Neuron (in vitro differentiated cells): ENCODE data around the gene DCDC2.
"Not testable (repeated sequence)": the region's sequence is repeated elsewhere in the genome, so short reads cannot be mapped to it uniquely, and the experiment has no call there.

Experiments
- H2AFZ ChIP-seq: one replicate; pipeline ENCODE4 v1.6.1; 2013; ENCODE audit warnings: low read depth, mild to moderate bottlenecking, inconsistent platforms, low read length, moderate library complexity
- H3K27me3 ChIP-seq: one replicate; pipeline ENCODE4 v1.6.1; 2013; ENCODE audit warnings: low read length; ENCODE audit not compliant: insufficient read depth
- H3K36me3 ChIP-seq: one replicate; pipeline ENCODE4 v1.6.1; 2013; ENCODE audit warnings: low read length; ENCODE audit not compliant: insufficient read depth
- H3K4me1 ChIP-seq: one replicate; pipeline ENCODE4 v1.6.1; 2013; ENCODE audit warnings: low read length; ENCODE audit not compliant: insufficient read depth
- H3K4me3 ChIP-seq: 2 replicates; pipeline ENCODE4 v1.5.1; 2013; ENCODE audit warnings: mild to moderate bottlenecking, low read length, moderate library complexity
- H3K9me3 ChIP-seq: one replicate; pipeline ENCODE4 v1.6.1; 2013; ENCODE audit warnings: low read length

The DCDC2 gene

GRCh38 chr6:24229696-24230405 is 128.0 kb downstream of the DCDC2 start:
- Histone ChIP-seq H3K4me3 (no peak overlapping the region), H3K4me1 (peaks cover 8% of the 10 kb centered on the region), H2AFZ (no peak overlapping the region), H3K27me3 (no peaks in the 10 kb centered on the region), H3K36me3 (no peaks in the 10 kb centered on the region), H3K9me3 (no peaks in the 10 kb centered on the region)

GRCh38 chr6:24228681-24229255 is 129.1 kb downstream of the DCDC2 start:
- no peaks in the 10 kb centered on the region for H3K9me3 ChIP-seq
- peaks cover 8% of the 10 kb centered on the region for H3K4me1 ChIP-seq
- no peak overlapping the region for H2AFZ ChIP-seq
- H3K27me3 ChIP-seq, result no peaks in the 10 kb centered on the region
- no peak overlapping the region for H3K4me3 ChIP-seq
- H3K36me3 ChIP-seq, result no peaks in the 10 kb centered on the region

- Histone ChIP-seq H3K4me1 (peaks cover 8% of the 10 kb centered on the region), H3K27me3 (no peaks in the 10 kb centered on the region), H2AFZ (no peak overlapping the region), H3K36me3 (no peaks in the 10 kb centered on the region), H3K4me3 (no peak overlapping the region), H3K9me3 (no peaks in the 10 kb centered on the region)
Measured at GRCh38 chr6:24228123-24228522, 129.7 kb downstream of the DCDC2 start.

GRCh38 chr6:24227556-24227955 is 130.3 kb downstream of the DCDC2 start:
- Histone ChIP-seq H3K36me3 (no peaks in the 10 kb centered on the region), H3K9me3 (no peaks in the 10 kb centered on the region), H3K4me3 (no peak overlapping the region), H3K27me3 (no peaks in the 10 kb centered on the region), H3K4me1 (peaks cover 8% of the 10 kb centered on the region), H2AFZ (no peak overlapping the region)

DNA sequence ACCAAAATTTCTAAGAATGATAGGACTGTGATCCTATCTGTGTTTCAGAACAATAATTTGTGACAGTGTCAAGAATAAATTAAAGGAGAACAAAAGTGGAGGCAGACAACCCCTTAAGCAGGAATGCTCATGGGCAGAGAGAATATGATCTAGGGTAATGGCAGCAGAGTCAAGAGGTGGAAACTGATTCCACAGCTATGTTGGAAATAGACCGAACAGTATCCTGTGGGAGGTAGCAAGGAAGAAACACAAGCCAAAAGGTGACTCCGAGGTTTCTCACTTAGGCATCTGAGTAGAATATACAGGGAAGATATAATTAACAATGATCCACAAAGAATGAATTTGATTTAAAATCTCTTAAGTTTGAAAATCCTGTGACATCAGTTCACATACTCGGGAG is 131.3 kb downstream of the DCDC2 start:
- H3K9me3 ChIP-seq, result no peaks in the 10 kb centered on the region
- no peaks in the 10 kb centered on the region for H3K36me3 ChIP-seq
- H3K27me3 ChIP-seq, result no peaks in the 10 kb centered on the region
- H2AFZ ChIP-seq, result no peak overlapping the region
- H3K4me1 ChIP-seq, result peaks cover 8% of the 10 kb centered on the region
- no peak overlapping the region for H3K4me3 ChIP-seq

DNA sequence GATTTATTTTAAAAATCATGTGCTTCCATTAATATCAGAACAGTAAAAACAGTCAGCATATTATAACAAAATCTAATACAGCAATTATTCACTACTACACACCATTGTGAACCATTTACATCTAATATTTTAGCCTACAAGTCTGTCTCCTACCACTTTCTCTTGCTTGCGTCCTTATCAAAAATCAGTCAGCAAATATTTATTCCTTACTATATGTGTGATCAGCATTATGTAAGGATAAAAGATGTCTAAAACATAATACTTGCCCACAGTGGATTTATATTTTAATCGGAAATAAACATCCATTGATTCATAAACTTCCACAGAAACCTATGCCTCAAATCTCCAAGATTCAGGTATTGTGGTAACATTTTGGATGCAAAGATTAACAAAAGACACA is 132.0 kb downstream of the DCDC2 start:
- Histone ChIP-seq H3K4me3 (no peak overlapping the region), H3K9me3 (no peaks in the 10 kb centered on the region), H3K27me3 (no peaks in the 10 kb centered on the region), H3K36me3 (no peaks in the 10 kb centered on the region), H3K4me1 (peaks cover 8% of the 10 kb centered on the region), H2AFZ (no peak overlapping the region)

- Histone ChIP-seq H2AFZ (no peak overlapping the region), H3K36me3 (no peaks in the 10 kb centered on the region), H3K9me3 (no peaks in the 10 kb centered on the region), H3K27me3 (no peaks in the 10 kb centered on the region), H3K4me3 (no peak overlapping the region), H3K4me1 (peaks cover 3% of the 10 kb centered on the region)
Measured at GRCh38 chr6:24223115-24223919, 134.5 kb downstream of the DCDC2 start.

GRCh38 chr6:24219670-24220069 is 138.2 kb downstream of the DCDC2 start:
- Histone ChIP-seq H3K9me3 (no peaks in the 10 kb centered on the region), H3K4me1 (no peaks in the 10 kb centered on the region), H3K4me3 (no peak overlapping the region), H3K27me3 (no peaks in the 10 kb centered on the region), H3K36me3 (no peaks in the 10 kb centered on the region), H2AFZ (no peak overlapping the region)

DNA sequence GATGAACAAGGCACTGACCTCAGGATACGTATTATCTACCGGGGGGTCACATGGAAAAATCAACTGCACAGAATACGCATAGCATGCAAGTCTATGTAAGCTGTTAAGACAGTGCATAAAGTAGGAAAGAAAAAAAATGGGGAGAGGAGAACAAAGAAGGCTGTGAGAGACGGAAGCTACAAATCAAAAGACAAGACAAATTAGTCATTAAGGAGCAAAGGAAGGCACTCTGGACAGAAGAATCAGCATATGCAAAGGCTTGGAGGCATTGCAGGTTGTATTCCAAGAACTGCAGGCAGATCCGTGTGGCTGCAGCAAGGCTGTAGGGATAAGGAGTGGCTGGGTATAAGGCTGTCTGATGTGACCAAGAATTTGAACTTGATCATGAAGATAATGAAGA is 142.9 kb downstream of the DCDC2 start:
- no peak overlapping the region for H2AFZ ChIP-seq
- H3K9me3 ChIP-seq, result no peaks in the 10 kb centered on the region
- H3K4me1 ChIP-seq, result no peaks in the 10 kb centered on the region
- no peak overlapping the region for H3K4me3 ChIP-seq
- H3K36me3 ChIP-seq, result no peaks in the 10 kb centered on the region
- no peaks in the 10 kb centered on the region for H3K27me3 ChIP-seq

DNA sequence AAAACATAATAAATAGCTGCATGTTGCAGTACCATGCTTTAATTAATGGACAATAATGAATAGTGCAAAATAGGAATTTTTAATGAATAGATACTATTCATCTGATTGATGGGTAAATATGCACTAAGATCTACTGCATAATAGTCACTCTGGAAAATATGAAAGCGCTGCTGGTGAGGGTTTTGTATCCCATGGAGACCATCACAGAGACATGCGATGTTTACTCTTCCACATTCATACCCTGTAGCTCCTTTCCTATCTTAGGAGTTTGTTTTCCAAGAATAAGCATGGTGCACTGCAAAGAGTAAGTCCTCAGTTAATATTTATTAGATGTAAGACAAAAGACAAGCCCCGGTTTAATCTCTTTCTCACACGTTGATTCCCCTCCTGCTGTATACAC is 150.4 kb downstream of the DCDC2 start:
- H3K4me3 ChIP-seq, result no peak overlapping the region
- H3K4me1 ChIP-seq, result no peaks in the 10 kb centered on the region
- no peaks in the 10 kb centered on the region for H3K36me3 ChIP-seq
- no peak overlapping the region for H2AFZ ChIP-seq
- H3K27me3 ChIP-seq, result no peaks in the 10 kb centered on the region
- no peaks in the 10 kb centered on the region for H3K9me3 ChIP-seq

GRCh38 chr6:24205020-24205492 is 152.8 kb downstream of the DCDC2 start:
- Histone ChIP-seq H3K4me1 (no peaks in the 10 kb centered on the region), H3K27me3 (no peaks in the 10 kb centered on the region), H2AFZ (no peak overlapping the region), H3K36me3 (no peaks in the 10 kb centered on the region), H3K9me3 (no peaks in the 10 kb centered on the region), H3K4me3 (no peak overlapping the region)

GRCh38 chr6:24204113-24204512 is 153.7 kb downstream of the DCDC2 start:
- not testable (repeated sequence) for H3K4me3 ChIP-seq, H3K9me3 ChIP-seq, H2AFZ ChIP-seq, H3K4me1 ChIP-seq, H3K27me3 ChIP-seq, H3K36me3 ChIP-seq

DNA sequence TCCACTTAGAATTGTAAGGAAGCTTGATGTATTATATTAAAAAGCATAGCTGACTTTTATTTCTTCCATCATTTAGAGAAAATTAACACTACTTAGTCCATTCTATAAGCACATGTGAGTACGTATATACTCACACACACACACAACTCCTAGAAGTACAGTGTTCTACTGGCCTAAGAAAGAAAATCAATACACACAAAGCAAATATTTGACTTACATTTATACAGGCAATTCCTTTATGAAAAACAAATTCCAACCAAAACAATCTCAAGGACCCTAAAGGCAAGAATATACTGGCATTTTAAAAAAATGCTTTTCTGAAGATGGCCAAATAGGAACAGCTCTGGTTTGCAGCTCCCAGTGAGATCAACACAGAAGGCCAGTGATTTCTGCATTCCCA is 160.0 kb downstream of the DCDC2 start:
- Histone ChIP-seq H3K27me3 (no peaks in the 10 kb centered on the region), H3K4me1 (no peaks in the 10 kb centered on the region), H3K9me3 (no peaks in the 10 kb centered on the region), H3K4me3 (no peak overlapping the region), H3K36me3 (no peaks in the 10 kb centered on the region), H2AFZ (no peak overlapping the region)
